Measurements from ENCODE around the gene KIAA1328.

The KIAA1328 gene

GRCh38 chr18:36993068-36993467, 164.1 kb downstream of the KIAA1328 start:
- H3K4me3 ChIP-seq (ENCODE audit: control insufficient read depth, low read depth, low read length): no peak overlapping the region
- TF ChIP-seq, protein P1, sequence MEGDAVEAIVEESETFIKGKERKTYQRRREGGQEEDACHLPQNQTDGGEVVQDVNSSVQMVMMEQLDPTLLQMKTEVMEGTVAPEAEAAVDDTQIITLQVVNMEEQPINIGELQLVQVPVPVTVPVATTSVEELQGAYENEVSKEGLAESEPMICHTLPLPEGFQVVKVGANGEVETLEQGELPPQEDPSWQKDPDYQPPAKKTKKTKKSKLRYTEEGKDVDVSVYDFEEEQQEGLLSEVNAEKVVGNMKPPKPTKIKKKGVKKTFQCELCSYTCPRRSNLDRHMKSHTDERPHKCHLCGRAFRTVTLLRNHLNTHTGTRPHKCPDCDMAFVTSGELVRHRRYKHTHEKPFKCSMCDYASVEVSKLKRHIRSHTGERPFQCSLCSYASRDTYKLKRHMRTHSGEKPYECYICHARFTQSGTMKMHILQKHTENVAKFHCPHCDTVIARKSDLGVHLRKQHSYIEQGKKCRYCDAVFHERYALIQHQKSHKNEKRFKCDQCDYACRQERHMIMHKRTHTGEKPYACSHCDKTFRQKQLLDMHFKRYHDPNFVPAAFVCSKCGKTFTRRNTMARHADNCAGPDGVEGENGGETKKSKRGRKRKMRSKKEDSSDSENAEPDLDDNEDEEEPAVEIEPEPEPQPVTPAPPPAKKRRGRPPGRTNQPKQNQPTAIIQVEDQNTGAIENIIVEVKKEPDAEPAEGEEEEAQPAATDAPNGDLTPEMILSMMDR (IDR thresholded peaks at IDR 0.05; ENCODE audit: control insufficient read depth, insufficient read depth, low read depth, low read length, missing control alignments): no peak
- DNase-seq (ENCODE audit: low read depth): peak; percentile 10

GRCh38 chr18:37006742-37007141, 177.8 kb downstream of the KIAA1328 start:
- H3K4me3 ChIP-seq (ENCODE audit: control insufficient read depth, low read depth, low read length): no peak overlapping the region
- no peak for DNase-seq (ENCODE audit: low read depth)
- TF ChIP-seq, protein P1 (IDR thresholded peaks at IDR 0.05; ENCODE audit: control insufficient read depth, insufficient read depth, low read depth, low read length, missing control alignments): no peak

DNA sequence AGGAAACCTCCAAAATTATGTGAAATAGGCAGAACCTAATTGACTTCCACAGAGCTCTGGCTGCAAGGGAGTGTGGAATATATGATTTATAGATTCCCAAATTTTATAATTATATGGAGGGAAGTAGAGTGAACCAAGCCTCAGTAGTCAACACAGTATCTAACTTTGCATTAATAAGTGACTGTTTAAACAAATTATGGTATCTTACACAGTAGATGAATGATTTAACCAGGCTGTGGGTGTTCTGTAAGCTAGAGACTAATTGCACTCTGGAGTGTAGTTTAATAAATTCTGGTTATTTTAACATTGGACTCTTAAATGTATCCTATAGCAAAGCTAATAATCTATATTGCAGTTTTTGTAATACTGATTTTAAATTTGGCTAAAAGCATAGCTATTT, 183.5 kb downstream of the KIAA1328 start:
- H3K4me3 ChIP-seq (ENCODE audit: control insufficient read depth, low read depth, low read length): no peak overlapping the region

GRCh38 chr18:37019157-37019827, 190.4 kb downstream of the KIAA1328 start:
- TF ChIP-seq, protein P1 (IDR thresholded peaks at IDR 0.05; ENCODE audit: control insufficient read depth, insufficient read depth, low read depth, low read length, missing control alignments): peak; percentile 35
- H3K4me3 ChIP-seq (ENCODE audit: control insufficient read depth, low read depth, low read length): no peak overlapping the region
- no peak for DNase-seq (ENCODE audit: low read depth)

More for the DNA sequence above, 183.5 kb downstream of the KIAA1328 start:
- TF ChIP-seq, protein P1 (IDR thresholded peaks at IDR 0.05; ENCODE audit: control insufficient read depth, insufficient read depth, low read depth, low read length, missing control alignments): no peak
- DNase-seq (ENCODE audit: low read depth): no peak

GRCh38 chr18:37033419-37033818, 204.5 kb downstream of the KIAA1328 start:
- DNase-seq (ENCODE audit: low read depth): no peak
- no peak overlapping the region for H3K4me3 ChIP-seq (ENCODE audit: control insufficient read depth, low read depth, low read length)
- TF ChIP-seq, protein P1 (IDR thresholded peaks at IDR 0.05; ENCODE audit: control insufficient read depth, insufficient read depth, low read depth, low read length, missing control alignments): no peak

- TF ChIP-seq, protein P1 (IDR thresholded peaks at IDR 0.05; ENCODE audit: control insufficient read depth, insufficient read depth, low read depth, low read length, missing control alignments): no peak
- DNase-seq (ENCODE audit: low read depth): no peak
Observed at GRCh38 chr18:37042381-37042780, 213.5 kb downstream of the KIAA1328 start.

More at GRCh38 chr18:37042381-37042780, 213.5 kb downstream of the KIAA1328 start:
- H3K4me3 ChIP-seq (ENCODE audit: control insufficient read depth, low read depth, low read length): no peak overlapping the region
